DOHH2 (cell line): ENCODE results near the gene TSPAN14.

Experiments used
- H3F3A ChIP-seq: fragments of 200-600 bp; sonication (generic), shearing (Covaris generic); 2 replicates; pipeline ENCODE4 v1.6.0; 2016; ENCODE audit warnings: antibody characterized with exemption, mild to moderate bottlenecking; ENCODE audit not compliant: control insufficient read depth, insufficient read depth
- H3K27ac ChIP-seq: fragments of 200-600 bp; sonication (generic); 2 replicates; pipeline ENCODE4 v1.5.1; 2014; ENCODE audit warnings: low read depth, mild to moderate bottlenecking, low read length, moderate library complexity
- H3K27me3 ChIP-seq: fragments of 200-600 bp; sonication (generic); 2 replicates; pipeline ENCODE4 v1.6.1; 2014; ENCODE audit warnings: mild to moderate bottlenecking, low read length, mixed read lengths; ENCODE audit not compliant: control insufficient read depth
- H3K36me3 ChIP-seq: fragments of 200-600 bp; sonication (generic); 2 replicates; pipeline ENCODE4 v1.6.1; 2014; ENCODE audit warnings: mild to moderate bottlenecking, low read length, moderate library complexity, mixed read lengths; ENCODE audit not compliant: control insufficient read depth
- H3K4me1 ChIP-seq: fragments of 200-600 bp; sonication (generic); 2 replicates; pipeline ENCODE4 v1.6.1; 2014; ENCODE audit warnings: mild to moderate bottlenecking, low read length, mixed read lengths; ENCODE audit not compliant: control insufficient read depth
- H3K4me2 ChIP-seq: fragments of 200-600 bp; sonication (generic); 2 replicates; pipeline ENCODE4 v1.6.0; 2014; ENCODE audit warnings: mild to moderate bottlenecking, low read length, moderate library complexity
- H3K4me3 ChIP-seq: fragments of 200-600 bp; sonication (generic); 2 replicates; pipeline ENCODE4 v1.5.1; 2014; ENCODE audit warnings: mild to moderate bottlenecking, low read length, mixed read lengths
- H3K79me2 ChIP-seq: fragments of 200-600 bp; sonication (generic); 2 replicates; pipeline ENCODE4 v1.6.1; 2014; ENCODE audit warnings: mild to moderate bottlenecking, low read length, mixed read lengths; ENCODE audit not compliant: control insufficient read depth
- H3K9me2 ChIP-seq: fragments of 200-600 bp; sonication (generic); replicated peaks from 2 replicates; pipeline ENCODE4 v1.6.1; 2014; ENCODE audit warnings: mild to moderate bottlenecking, low read length, mixed read lengths; ENCODE audit not compliant: control insufficient read depth
- H3K9me3 ChIP-seq: fragments of 200-600 bp; sonication (generic); 2 replicates; pipeline ENCODE4 v1.6.1; 2014; ENCODE audit warnings: antibody characterized with exemption, low read length, mixed read lengths; ENCODE audit not compliant: control insufficient read depth, insufficient read depth
- H4K20me1 ChIP-seq: fragments of 200-600 bp; sonication (generic); 2 replicates; pipeline ENCODE4 v1.6.0; 2014; ENCODE audit warnings: low read depth, mild to moderate bottlenecking, antibody characterized with exemption, low read length, moderate library complexity; ENCODE audit not compliant: control insufficient read depth, insufficient read depth
- EZH2phosphoT487 ChIP-seq: fragments of 200-600 bp; sonication (generic); IDR thresholded peaks from 2 replicates; pipeline ENCODE4 v1.6.1; 2017; ENCODE audit warnings: borderline replicate concordance, mild to moderate bottlenecking, antibody characterized with exemption, low read length, moderate library complexity, mixed read lengths
- TF ChIP-seq, protein P1 (sequence below): fragments of 200-600 bp; sonication (generic); IDR thresholded peaks from one replicate; pipeline ENCODE4 v1.5.1; 2014; ENCODE audit warnings: antibody characterized with exemption, mild to moderate bottlenecking, low read depth, low read length; ENCODE audit not compliant: poor library complexity, severe bottlenecking

Gene TSPAN14

DNA sequence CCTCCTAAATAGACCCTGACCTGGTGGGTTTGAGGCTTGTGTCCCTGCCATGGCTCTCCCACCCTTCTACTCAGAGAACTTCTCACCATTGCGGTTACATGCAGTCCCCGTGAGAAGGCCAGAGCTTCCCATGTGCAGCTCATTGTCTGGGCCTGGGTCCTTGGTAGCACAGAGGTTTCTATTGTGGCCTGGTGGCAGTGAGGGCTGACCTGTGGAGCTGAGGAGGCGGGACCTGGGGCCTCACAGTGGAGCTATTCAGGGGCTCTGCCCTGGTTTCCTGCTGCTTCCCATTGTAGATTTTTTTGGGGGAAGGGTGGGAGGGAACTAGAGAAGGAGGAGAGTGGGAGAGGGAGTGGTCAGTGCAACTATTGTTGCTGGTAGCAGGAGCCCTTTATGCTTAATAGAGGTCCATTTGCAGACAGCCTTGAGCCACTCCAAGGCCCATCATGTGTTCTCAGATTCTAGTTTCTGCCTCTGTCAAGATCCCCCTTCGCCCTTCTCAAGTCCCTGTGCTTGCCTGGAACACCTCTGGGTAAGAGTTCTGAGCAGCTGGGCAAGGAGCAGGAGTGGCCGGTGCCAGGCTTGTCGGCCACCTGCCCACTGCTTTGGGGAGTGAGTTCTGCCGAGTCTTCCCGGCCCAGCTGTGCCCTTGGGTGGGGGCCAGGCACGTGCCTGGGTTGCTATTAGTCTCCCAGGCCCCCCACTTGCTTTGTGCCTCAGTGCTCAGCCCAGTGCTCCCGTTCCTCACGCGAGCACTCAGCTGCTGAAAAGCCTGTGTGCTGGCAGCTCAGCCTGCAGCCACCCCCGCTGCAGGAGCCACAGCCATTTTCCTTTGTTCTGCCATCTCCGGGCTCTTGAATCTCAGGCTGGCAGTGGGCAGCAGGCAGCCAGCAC, 10.7 kb downstream of the TSPAN14 start:
- Histone ChIP-seq H3K79me2 (peaks cover 95% of the 10 kb centered on the region), H3K4me1 (peaks cover 100% of the 10 kb centered on the region), H3K36me3 (peaks cover 13% of the 10 kb centered on the region), H3K27me3 (no peaks in the 10 kb centered on the region), H4K20me1 (no peaks in the 10 kb centered on the region), H3F3A (0 out of 2 replicates have a peak, but pooled peaks cover 3% of the 10 kb centered on the region), H3K27ac (peak overlapping the region; percentile 55), H3K9me2 (no peaks in the 10 kb centered on the region), H3K9me3 (no peaks in the 10 kb centered on the region), H3K4me3 (peak overlapping the region; percentile 36), H3K4me2 (peak overlapping the region; percentile 56)
- TF ChIP-seq, protein P1, sequence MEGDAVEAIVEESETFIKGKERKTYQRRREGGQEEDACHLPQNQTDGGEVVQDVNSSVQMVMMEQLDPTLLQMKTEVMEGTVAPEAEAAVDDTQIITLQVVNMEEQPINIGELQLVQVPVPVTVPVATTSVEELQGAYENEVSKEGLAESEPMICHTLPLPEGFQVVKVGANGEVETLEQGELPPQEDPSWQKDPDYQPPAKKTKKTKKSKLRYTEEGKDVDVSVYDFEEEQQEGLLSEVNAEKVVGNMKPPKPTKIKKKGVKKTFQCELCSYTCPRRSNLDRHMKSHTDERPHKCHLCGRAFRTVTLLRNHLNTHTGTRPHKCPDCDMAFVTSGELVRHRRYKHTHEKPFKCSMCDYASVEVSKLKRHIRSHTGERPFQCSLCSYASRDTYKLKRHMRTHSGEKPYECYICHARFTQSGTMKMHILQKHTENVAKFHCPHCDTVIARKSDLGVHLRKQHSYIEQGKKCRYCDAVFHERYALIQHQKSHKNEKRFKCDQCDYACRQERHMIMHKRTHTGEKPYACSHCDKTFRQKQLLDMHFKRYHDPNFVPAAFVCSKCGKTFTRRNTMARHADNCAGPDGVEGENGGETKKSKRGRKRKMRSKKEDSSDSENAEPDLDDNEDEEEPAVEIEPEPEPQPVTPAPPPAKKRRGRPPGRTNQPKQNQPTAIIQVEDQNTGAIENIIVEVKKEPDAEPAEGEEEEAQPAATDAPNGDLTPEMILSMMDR, result no peak
- no peak for TF ChIP-seq EZH2phosphoT487

DNA sequence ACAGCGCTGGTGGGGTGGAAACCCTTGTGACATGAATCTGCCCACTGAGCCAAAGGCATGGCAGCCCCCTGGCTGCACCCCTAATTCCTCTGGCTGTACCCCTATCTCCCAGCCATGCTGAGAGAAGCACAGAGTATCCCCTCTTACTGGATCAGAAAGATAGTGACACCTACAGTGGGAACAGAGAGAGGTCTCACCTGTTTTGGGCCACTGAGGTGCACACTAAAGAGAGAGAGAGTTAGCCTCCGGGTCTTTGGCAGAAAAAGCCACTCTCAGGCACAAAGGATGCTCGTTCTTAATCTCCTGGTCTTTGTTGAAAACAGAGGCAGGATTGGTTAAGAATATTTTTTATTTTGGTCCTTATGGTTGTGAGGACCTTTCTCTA, 11.3 kb downstream of the TSPAN14 start:
- H3K27me3 ChIP-seq, result no peaks in the 10 kb centered on the region
- peak overlapping the region; percentile 56 for H3K4me2 ChIP-seq
- H3K36me3 ChIP-seq, result peaks cover 17% of the 10 kb centered on the region
- H3K79me2 ChIP-seq, result peaks cover 92% of the 10 kb centered on the region
- no peaks in the 10 kb centered on the region for H4K20me1 ChIP-seq
- H3K4me3 ChIP-seq, result peak overlapping the region; percentile 36
- TF ChIP-seq, protein P1, result no peak
- no peak for TF ChIP-seq EZH2phosphoT487
- peaks cover 98% of the 10 kb centered on the region for H3K4me1 ChIP-seq
- no peaks in the 10 kb centered on the region for H3K9me2 ChIP-seq
- H3F3A ChIP-seq, result 0 out of 2 replicates have a peak, but pooled peaks cover 5% of the 10 kb centered on the region
- H3K9me3 ChIP-seq, result no peaks in the 10 kb centered on the region
- H3K27ac ChIP-seq, result peak overlapping the region; percentile 55

DNA sequence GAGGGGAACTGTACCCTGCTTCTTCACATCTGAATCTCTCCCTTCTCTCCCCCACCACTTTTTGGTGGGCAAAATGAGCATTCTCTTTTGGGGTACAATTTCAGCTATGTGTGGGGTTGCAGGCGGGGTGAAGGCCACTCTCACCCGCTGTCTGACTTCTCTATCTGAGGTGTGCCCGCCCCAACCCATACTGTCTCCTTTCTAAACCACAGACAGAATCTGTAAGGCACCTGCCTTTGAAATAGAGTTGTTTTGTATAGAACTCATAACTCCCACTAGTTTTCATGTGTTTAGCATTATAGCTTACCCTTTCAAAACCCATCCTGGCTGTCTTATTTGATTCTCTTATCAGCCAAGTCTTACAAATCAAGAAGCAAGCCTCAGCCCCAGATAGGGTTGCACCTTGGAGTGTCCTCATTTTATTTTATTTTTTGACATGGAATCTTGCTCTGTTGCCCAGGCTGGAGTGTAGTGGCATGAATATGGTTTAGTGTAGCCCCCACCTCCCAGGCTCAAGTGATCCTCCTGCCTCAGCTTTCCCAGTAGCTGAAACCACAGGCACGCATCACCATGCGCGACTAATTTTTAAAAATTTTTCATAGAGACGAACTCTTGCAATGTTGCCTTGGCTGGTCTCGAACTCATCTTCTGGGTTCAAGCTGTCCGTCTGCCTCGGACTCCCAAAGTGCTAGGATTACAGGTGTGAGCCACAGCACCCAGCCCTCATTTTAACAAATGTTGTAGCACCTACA, 11.9 kb downstream of the TSPAN14 start:
- H3K36me3 ChIP-seq, result peaks cover 22% of the 10 kb centered on the region
- H3K9me2 ChIP-seq, result no peaks in the 10 kb centered on the region
- H3K27me3 ChIP-seq, result no peaks in the 10 kb centered on the region
- H3K4me2 ChIP-seq, result peak overlapping the region; percentile 56
- H3K27ac ChIP-seq, result peak overlapping the region; percentile 55
- H3F3A ChIP-seq, result 0 out of 2 replicates have a peak, but pooled peaks cover 6% of the 10 kb centered on the region
- no peaks in the 10 kb centered on the region for H4K20me1 ChIP-seq
- H3K4me3 ChIP-seq, result peak overlapping the region; percentile 36
- H3K4me1 ChIP-seq, result peaks cover 98% of the 10 kb centered on the region
- H3K79me2 ChIP-seq, result peaks cover 92% of the 10 kb centered on the region
- no peaks in the 10 kb centered on the region for H3K9me3 ChIP-seq
- TF ChIP-seq, protein P1, result no peak
- TF ChIP-seq EZH2phosphoT487, result no peak
